HEK293T (cell line): ENCODE measurements around the gene VRK1.

Experiments
- ARNT ChIP-seq: fragments of 450-650 bp; IDR thresholded peaks from 2 replicates; pipeline ENCODE4 v1.6.1; 2017; ENCODE audit warnings: mild to moderate bottlenecking
- BHLHE40 ChIP-seq: fragments of 450-650 bp; IDR thresholded peaks from 2 replicates; pipeline ENCODE4 v1.6.1; 2016; ENCODE audit warnings: mild to moderate bottlenecking, moderate library complexity, borderline replicate concordance
- CTBP1 ChIP-seq: fragments of 450-650 bp; IDR thresholded peaks from 2 replicates; pipeline ENCODE4 v1.6.1; 2016; ENCODE audit warnings: borderline replicate concordance
- ELF4 ChIP-seq: fragments of 450-650 bp; IDR thresholded peaks from 2 replicates; pipeline ENCODE4 v1.6.1; 2017; ENCODE audit warnings: antibody characterized with exemption
- FOXK2 ChIP-seq: fragments of 450-650 bp; IDR thresholded peaks from 2 replicates; pipeline ENCODE4 v1.6.1; 2016; ENCODE audit warnings: mild to moderate bottlenecking
- FOXM1 ChIP-seq: fragments of 450-650 bp; IDR thresholded peaks from 2 replicates; pipeline ENCODE4 v1.6.1; 2017; ENCODE audit warnings: mild to moderate bottlenecking, borderline replicate concordance
- L3MBTL2 ChIP-seq: fragments of 450-650 bp; conservative IDR thresholded peaks from 2 replicates; pipeline ENCODE4 v1.6.1; 2016; ENCODE audit warnings: mild to moderate bottlenecking
- LEF1 ChIP-seq: fragments of 450-650 bp; IDR thresholded peaks from 2 replicates; pipeline ENCODE4 v1.6.1; 2017; ENCODE audit warnings: mild to moderate bottlenecking, borderline replicate concordance
- NFRKB ChIP-seq: fragments of 450-650 bp; IDR thresholded peaks from 2 replicates; pipeline ENCODE4 v1.6.1; 2016; ENCODE audit warnings: mild to moderate bottlenecking, moderate library complexity
- SP1 ChIP-seq: fragments of 450-650 bp; IDR thresholded peaks from 2 replicates; pipeline ENCODE4 v1.6.1; 2017
- SUZ12 ChIP-seq: fragments of 450-650 bp; IDR thresholded peaks from 2 replicates; pipeline ENCODE4 v1.6.1; 2016; ENCODE audit warnings: mild to moderate bottlenecking
- TARDBP ChIP-seq: fragments of 450-650 bp; IDR thresholded peaks from 2 replicates; pipeline ENCODE4 v1.6.1; 2016
- ZNF384 ChIP-seq: fragments of 450-650 bp; IDR thresholded peaks from 2 replicates; pipeline ENCODE4 v1.6.1; 2016

- TF ChIP-seq BHLHE40 (no peak), ZNF384 (no peak), SP1 (no peak), FOXM1 (no peak), TARDBP (no peak), SUZ12 (no peak), L3MBTL2 (no peak), ELF4 (no peak), ARNT (no peak), LEF1 (no peak), CTBP1 (no peak), FOXK2 (no peak), NFRKB (no peak)
Observed at GRCh38 chr14:96904201-96904600, 107.0 kb downstream of the VRK1 start.
